ENCODE measurements around the gene SKP2. TPM values are rescaled to one million over a fixed set of nuclear protein-coding genes. Genes with fewer than 3 reads are reported as not detected.

The SKP2 gene
- total RNA-seq, 1 donor from 2014 or later: 31.4 TPM

DNA sequence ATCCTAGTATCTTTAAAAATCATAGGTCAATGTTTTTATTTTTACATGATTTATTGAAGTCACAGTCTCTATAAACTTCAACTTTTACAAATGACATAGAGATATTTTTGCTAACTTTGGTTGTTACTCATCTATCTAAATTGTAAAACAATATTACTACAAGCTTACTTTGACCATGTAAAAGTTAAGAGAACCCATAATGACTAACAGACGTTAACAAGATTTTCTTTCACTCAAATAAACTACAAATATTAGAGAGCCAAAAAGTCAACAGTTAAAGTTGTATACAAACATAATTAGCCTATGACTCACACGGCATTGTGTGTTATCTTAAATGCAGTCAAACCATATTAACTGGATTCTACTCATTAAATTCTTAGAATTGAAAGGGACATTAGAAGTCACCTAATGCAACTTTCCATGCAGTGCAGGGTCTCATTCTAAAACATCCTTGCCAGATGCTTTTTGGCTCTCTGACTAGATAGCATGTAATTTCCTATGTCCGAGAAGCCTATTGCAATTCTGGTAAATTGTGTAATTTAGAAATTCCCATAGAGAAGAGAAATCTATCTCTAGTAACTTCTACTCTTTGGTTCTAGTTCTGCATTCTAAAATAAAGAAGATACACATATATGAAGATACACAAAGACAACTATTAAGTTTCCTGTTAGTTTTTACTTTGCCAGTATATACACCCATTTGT lies 43.0 kb upstream of the SKP2 start:
- Mint-ChIP-seq H3K36me3 (ENCODE audit: low read depth, unreplicated experiment) (peaks cover 2% of the 10 kb centered on the region), H3K27me3 (ENCODE audit: low read depth, unreplicated experiment) (no peaks in the 10 kb centered on the region), H3K4me3 (ENCODE audit: unreplicated experiment) (no peak overlapping the region), H3K9me3 (ENCODE audit: unreplicated experiment) (no peaks in the 10 kb centered on the region), H3K27ac (ENCODE audit: unreplicated experiment) (no peak overlapping the region), H3K4me1 (ENCODE audit: low read depth, unreplicated experiment) (no peaks in the 10 kb centered on the region)
- Histone ChIP-seq H3K27me3 (ENCODE audit: insufficient read depth, low read length) (no peaks in the 10 kb centered on the region), H3K9me3 (ENCODE audit: insufficient read depth, low read depth, low read length) (no peaks in the 10 kb centered on the region), H3K79me2 (ENCODE audit: insufficient read depth, low read length) (no peaks in the 10 kb centered on the region), H3K4me1 (ENCODE audit: insufficient read depth, low read length) (no peaks in the 10 kb centered on the region), H2AFZ (ENCODE audit: low read depth, low read length) (no peak overlapping the region), H4K20me1 (ENCODE audit: insufficient read depth, low read length) (no peaks in the 10 kb centered on the region), H3K27ac (ENCODE audit: low read depth, low read length) (no peak overlapping the region), H3K36me3 (ENCODE audit: insufficient read depth, low read length) (peaks cover 6% of the 10 kb centered on the region), H3K9ac (ENCODE audit: low read length) (no peak overlapping the region), H3K4me2 (ENCODE audit: low read length) (no peak overlapping the region), H3K4me3 (ENCODE audit: insufficient read depth, low read depth, low read length) (no peak overlapping the region)
- FAIRE-seq (peak; percentile 32), DNase-seq (ENCODE audit: low read depth) (no peak)
- TF ChIP-seq EZH2 (IDR thresholded peaks at IDR 0.05; ENCODE audit: insufficient read depth, low read length): no peak

DNA sequence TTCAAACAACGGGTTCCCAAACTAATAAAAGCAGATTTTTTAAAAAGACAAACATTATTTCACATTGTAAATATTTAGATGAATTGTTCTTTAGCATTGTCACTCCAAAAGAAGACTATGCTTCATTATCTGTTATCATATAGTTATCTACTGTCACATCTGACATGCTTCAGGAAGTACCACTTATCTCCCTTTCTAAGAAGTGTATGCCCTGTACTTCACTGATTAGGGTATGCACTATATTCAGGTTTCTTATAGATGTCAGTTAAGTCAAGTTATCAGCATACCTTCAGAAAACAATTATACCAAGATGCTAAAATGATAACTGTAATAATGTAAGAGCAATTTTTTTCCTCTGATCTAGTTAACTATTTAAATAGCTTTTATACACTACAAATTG lies 40.7 kb upstream of the SKP2 start:
- TF ChIP-seq EZH2 (IDR thresholded peaks at IDR 0.05; ENCODE audit: insufficient read depth, low read length): no peak
- TF ChIP-seq, protein P1, sequence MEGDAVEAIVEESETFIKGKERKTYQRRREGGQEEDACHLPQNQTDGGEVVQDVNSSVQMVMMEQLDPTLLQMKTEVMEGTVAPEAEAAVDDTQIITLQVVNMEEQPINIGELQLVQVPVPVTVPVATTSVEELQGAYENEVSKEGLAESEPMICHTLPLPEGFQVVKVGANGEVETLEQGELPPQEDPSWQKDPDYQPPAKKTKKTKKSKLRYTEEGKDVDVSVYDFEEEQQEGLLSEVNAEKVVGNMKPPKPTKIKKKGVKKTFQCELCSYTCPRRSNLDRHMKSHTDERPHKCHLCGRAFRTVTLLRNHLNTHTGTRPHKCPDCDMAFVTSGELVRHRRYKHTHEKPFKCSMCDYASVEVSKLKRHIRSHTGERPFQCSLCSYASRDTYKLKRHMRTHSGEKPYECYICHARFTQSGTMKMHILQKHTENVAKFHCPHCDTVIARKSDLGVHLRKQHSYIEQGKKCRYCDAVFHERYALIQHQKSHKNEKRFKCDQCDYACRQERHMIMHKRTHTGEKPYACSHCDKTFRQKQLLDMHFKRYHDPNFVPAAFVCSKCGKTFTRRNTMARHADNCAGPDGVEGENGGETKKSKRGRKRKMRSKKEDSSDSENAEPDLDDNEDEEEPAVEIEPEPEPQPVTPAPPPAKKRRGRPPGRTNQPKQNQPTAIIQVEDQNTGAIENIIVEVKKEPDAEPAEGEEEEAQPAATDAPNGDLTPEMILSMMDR (IDR thresholded peaks at IDR 0.05; ENCODE audit: insufficient read depth, low read depth, low read length): no peak
- H3K36me3 Mint-ChIP-seq (ENCODE audit: low read depth, unreplicated experiment): peaks cover 2% of the 10 kb centered on the region
- no peaks in the 10 kb centered on the region for H3K4me1 Mint-ChIP-seq (ENCODE audit: low read depth, unreplicated experiment)
- H3K79me2 ChIP-seq (ENCODE audit: insufficient read depth, low read length): no peaks in the 10 kb centered on the region
- FAIRE-seq (no peak), DNase-seq (ENCODE audit: low read depth) (no peak)
- no peak overlapping the region for H3K9ac ChIP-seq (ENCODE audit: low read length)
- no peaks in the 10 kb centered on the region for H3K9me3 Mint-ChIP-seq (ENCODE audit: unreplicated experiment)
- no peaks in the 10 kb centered on the region for H3K9me3 ChIP-seq (ENCODE audit: insufficient read depth, low read depth, low read length)
- H3K4me2 ChIP-seq (ENCODE audit: low read length): no peak overlapping the region
- no peak overlapping the region for H2AFZ ChIP-seq (ENCODE audit: low read depth, low read length)
- no peaks in the 10 kb centered on the region for H3K4me1 ChIP-seq (ENCODE audit: insufficient read depth, low read length)
- H3K27ac Mint-ChIP-seq (ENCODE audit: unreplicated experiment): no peak overlapping the region
- H3K4me3 ChIP-seq (ENCODE audit: insufficient read depth, low read depth, low read length): no peak overlapping the region
- peaks cover 6% of the 10 kb centered on the region for H3K36me3 ChIP-seq (ENCODE audit: insufficient read depth, low read length)
- H3K27me3 Mint-ChIP-seq (ENCODE audit: low read depth, unreplicated experiment): no peaks in the 10 kb centered on the region
- H3K4me3 Mint-ChIP-seq (ENCODE audit: unreplicated experiment): no peak overlapping the region
- no peaks in the 10 kb centered on the region for H4K20me1 ChIP-seq (ENCODE audit: insufficient read depth, low read length)
- H3K27me3 ChIP-seq (ENCODE audit: insufficient read depth, low read length): no peaks in the 10 kb centered on the region
- H3K27ac ChIP-seq (ENCODE audit: low read depth, low read length): no peak overlapping the region

DNA sequence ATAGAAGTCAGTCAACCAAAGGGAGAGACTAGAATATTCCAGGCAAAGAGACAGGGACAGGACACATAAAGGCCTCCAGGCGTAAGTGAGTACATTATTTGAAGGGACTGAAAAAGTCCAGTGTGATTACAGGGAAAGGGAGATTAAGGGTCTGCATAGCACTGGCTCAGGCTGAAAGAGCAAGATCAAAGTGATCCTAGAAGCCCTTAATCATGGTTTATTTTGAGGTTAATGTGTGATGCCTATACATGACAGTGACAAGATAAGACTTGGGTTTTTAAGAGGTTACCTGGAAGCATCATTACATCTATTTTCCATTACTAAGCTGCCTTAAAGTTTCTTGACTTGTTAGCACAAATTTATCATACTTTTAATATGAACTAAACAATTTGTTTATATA lies 26.0 kb upstream of the SKP2 start:
- H3K36me3 Mint-ChIP-seq (ENCODE audit: low read depth, unreplicated experiment): peaks cover 13% of the 10 kb centered on the region
- no peak overlapping the region for H3K4me3 Mint-ChIP-seq (ENCODE audit: unreplicated experiment)
- H2AFZ ChIP-seq (ENCODE audit: low read depth, low read length): no peak overlapping the region
- H3K27ac ChIP-seq (ENCODE audit: low read depth, low read length): no peak overlapping the region
- H3K9me3 ChIP-seq (ENCODE audit: insufficient read depth, low read depth, low read length): no peaks in the 10 kb centered on the region
- H3K9me3 Mint-ChIP-seq (ENCODE audit: unreplicated experiment): peaks cover 7% of the 10 kb centered on the region
- no peak overlapping the region for H3K4me2 ChIP-seq (ENCODE audit: low read length)
- H3K27me3 ChIP-seq (ENCODE audit: insufficient read depth, low read length): no peaks in the 10 kb centered on the region
- no peak for TF ChIP-seq EZH2 (IDR thresholded peaks at IDR 0.05; ENCODE audit: insufficient read depth, low read length)
- TF ChIP-seq, protein P1 (IDR thresholded peaks at IDR 0.05; ENCODE audit: insufficient read depth, low read depth, low read length): no peak
- no peak overlapping the region for H3K4me3 ChIP-seq (ENCODE audit: insufficient read depth, low read depth, low read length)
- no peaks in the 10 kb centered on the region for H3K4me1 Mint-ChIP-seq (ENCODE audit: low read depth, unreplicated experiment)
- H3K79me2 ChIP-seq (ENCODE audit: insufficient read depth, low read length): no peaks in the 10 kb centered on the region
- H3K4me1 ChIP-seq (ENCODE audit: insufficient read depth, low read length): no peaks in the 10 kb centered on the region
- DNase-seq (ENCODE audit: low read depth) (no peak), FAIRE-seq (no peak)
- H4K20me1 ChIP-seq (ENCODE audit: insufficient read depth, low read length): no peaks in the 10 kb centered on the region
- H3K27me3 Mint-ChIP-seq (ENCODE audit: low read depth, unreplicated experiment): no peaks in the 10 kb centered on the region
- no peak overlapping the region for H3K27ac Mint-ChIP-seq (ENCODE audit: unreplicated experiment)
- no peaks in the 10 kb centered on the region for H3K36me3 ChIP-seq (ENCODE audit: insufficient read depth, low read length)
- H3K9ac ChIP-seq (ENCODE audit: low read length): no peak overlapping the region

Data from astrocyte (in vitro differentiated cells and primary cell).